RWPE2 (cell line): ENCODE measurements around the gene PRMT7.
A peak's percentile ranks its signal among the peaks of the same experiment; 100 is the strongest.

Experiments
- ATAC-seq: fragments of 200-7000 bp; cut with Tn5 transposase; 3 replicates; pipeline ENCODE4 v1.9.1; 2021; ENCODE audit warnings: low read depth
- DNase-seq: peaks from one replicate; pipeline ENCODE4 v3.0.0-alpha.2; 2020; ENCODE audit warnings: low spot score
- H3K27ac ChIP-seq: fragments of 450-650 bp; 2 replicates; pipeline ENCODE4 v1.5.1; 2017; ENCODE audit warnings: mild to moderate bottlenecking; ENCODE audit not compliant: poor library complexity, severe bottlenecking
- H3K27me3 ChIP-seq: fragments of 250-450 bp; sonication (Bioruptor Pico); 2 replicates; pipeline ENCODE4 v1.5.1; 2021; ENCODE audit warnings: mild to moderate bottlenecking, moderate library complexity; ENCODE audit not compliant: insufficient read depth, poor library complexity, severe bottlenecking
- H3K36me3 ChIP-seq: fragments of 250-450 bp; sonication (Bioruptor Pico); 2 replicates; pipeline ENCODE4 v1.5.1; 2020; ENCODE audit warnings: low read depth, mild to moderate bottlenecking, moderate library complexity
- H3K4me1 ChIP-seq: fragments of 250-450 bp; sonication (Bioruptor Pico); 2 replicates; pipeline ENCODE4 v1.5.1; 2021; ENCODE audit warnings: mild to moderate bottlenecking, moderate library complexity; ENCODE audit not compliant: insufficient read depth, poor library complexity, severe bottlenecking
- H3K4me3 ChIP-seq: fragments of 250-450 bp; sonication (Bioruptor Pico); 2 replicates; pipeline ENCODE4 v1.5.1; 2021; ENCODE audit warnings: mild to moderate bottlenecking, moderate library complexity; ENCODE audit not compliant: severe bottlenecking
- H3K9me3 ChIP-seq: fragments of 250-450 bp; sonication (Bioruptor Pico); 2 replicates; pipeline ENCODE4 v1.5.1; 2021; ENCODE audit warnings: mild to moderate bottlenecking, moderate library complexity; ENCODE audit not compliant: severe bottlenecking
- CTCF ChIP-seq: fragments of 450-650 bp; IDR thresholded peaks from one replicate; pipeline ENCODE4 v1.5.1; 2017; ENCODE audit warnings: mild to moderate bottlenecking, moderate library complexity; ENCODE audit not compliant: poor library complexity, severe bottlenecking

The PRMT7 gene

DNA sequence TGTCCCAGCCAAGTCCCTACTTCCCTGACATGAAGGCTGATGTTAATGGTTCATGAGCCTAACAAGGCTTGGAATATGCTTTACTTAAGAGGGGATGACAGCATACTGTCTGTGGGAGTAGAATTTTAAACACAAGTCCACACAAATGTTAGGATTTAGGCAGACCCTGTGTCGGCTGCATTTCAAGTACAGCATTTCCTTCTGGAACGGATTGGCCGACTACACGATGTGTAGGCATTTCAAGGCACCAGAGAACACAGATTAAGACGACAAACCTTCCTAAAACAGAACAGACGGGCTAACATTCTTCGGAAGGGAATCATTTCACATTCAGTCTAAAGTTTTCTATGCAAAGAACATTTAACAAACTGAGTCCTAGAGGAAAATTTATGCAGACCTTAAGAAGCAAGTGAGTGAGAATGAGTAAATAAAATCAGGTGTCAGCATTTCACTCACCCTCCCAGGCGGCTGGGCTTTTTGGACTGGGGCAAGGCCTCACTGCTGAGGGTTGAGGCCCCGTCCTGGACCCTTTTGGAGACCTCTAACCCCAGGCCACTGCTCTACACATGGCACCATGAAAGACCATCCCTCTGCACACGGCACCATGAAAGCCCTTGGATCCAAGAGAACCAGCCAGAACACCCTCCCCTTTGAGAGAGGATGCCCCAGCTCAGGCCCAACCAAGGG, 70.0 kb downstream of the PRMT7 start:
- H3K27ac ChIP-seq = no peak overlapping the region

DNA sequence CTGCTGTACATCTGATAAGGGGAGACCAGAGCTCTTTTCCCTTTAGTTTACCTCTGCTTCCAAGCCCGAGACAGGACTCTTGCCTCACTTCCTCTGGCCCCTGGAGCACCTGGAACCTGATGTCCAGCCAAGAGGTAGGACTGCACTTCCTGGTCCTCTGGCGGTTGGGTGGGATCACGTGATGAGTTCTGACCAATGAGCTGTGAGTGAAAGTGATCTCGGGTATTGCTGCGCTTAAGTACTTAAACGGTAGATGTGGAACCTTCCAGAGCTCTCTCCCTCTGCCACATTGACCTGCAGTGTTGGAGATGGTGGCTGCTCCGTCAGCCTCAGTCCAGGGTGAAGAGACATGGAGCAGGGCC, 70.5 kb downstream of the PRMT7 start:
- H3K36me3 ChIP-seq = no peaks in the 10 kb centered on the region
- H3K4me3 ChIP-seq = no peak overlapping the region
- H3K27ac ChIP-seq = no peak overlapping the region
- no peak for TF ChIP-seq CTCF
- no peaks in the 10 kb centered on the region for H3K9me3 ChIP-seq
- ATAC-seq (no peak), DNase-seq (no peak)
- no peaks in the 10 kb centered on the region for H3K27me3 ChIP-seq
- no peaks in the 10 kb centered on the region for H3K4me1 ChIP-seq

More for the DNA sequence above, 70.0 kb downstream of the PRMT7 start:
- H3K4me3 ChIP-seq = no peak overlapping the region
- DNase-seq (no peak), ATAC-seq (no peak)
- no peaks in the 10 kb centered on the region for H3K4me1 ChIP-seq
- no peak for TF ChIP-seq CTCF
- H3K9me3 ChIP-seq = no peaks in the 10 kb centered on the region
- no peaks in the 10 kb centered on the region for H3K36me3 ChIP-seq
- no peaks in the 10 kb centered on the region for H3K27me3 ChIP-seq

DNA sequence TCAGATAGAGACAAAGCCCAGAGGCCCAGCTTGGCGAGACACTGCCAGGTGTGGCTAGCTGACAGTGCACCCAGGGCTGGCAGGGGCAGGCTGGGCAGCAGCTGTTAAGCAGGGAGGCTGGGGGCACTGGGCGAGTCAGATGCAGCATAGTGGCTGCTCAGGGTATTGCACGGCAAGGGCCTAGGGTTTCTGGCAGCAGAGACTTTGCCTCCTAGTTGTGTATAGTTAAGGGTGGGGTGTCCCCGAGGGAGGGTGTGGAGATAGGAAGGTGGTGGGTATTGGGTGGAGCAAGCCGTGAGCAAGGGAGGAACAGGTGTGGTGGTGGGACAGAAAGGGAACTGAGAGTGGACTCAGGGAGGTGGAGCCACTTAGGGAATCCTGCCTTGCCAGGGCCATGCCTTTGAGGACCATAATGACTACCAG, 71.5 kb downstream of the PRMT7 start:
- DNase-seq (peak; percentile 50), ATAC-seq (0 out of 3 replicates have a peak, but pooled peaks have one; percentile 8)
- no peak overlapping the region for H3K27ac ChIP-seq
- H3K9me3 ChIP-seq = no peaks in the 10 kb centered on the region
- no peak overlapping the region for H3K4me3 ChIP-seq
- H3K4me1 ChIP-seq = no peaks in the 10 kb centered on the region
- no peaks in the 10 kb centered on the region for H3K27me3 ChIP-seq
- TF ChIP-seq CTCF = peak; percentile 8
- no peaks in the 10 kb centered on the region for H3K36me3 ChIP-seq

GRCh38 chr16:68383858-68384257, 73.0 kb downstream of the PRMT7 start:
- DNase-seq (no peak), ATAC-seq (no peak)
- no peaks in the 10 kb centered on the region for H3K27me3 ChIP-seq
- H3K9me3 ChIP-seq = no peaks in the 10 kb centered on the region
- no peak for TF ChIP-seq CTCF
- no peaks in the 10 kb centered on the region for H3K4me1 ChIP-seq
- H3K27ac ChIP-seq = no peak overlapping the region
- H3K36me3 ChIP-seq = no peaks in the 10 kb centered on the region
- H3K4me3 ChIP-seq = no peak overlapping the region
